ENCODE measurements around the gene CRELD2.

CRELD2 gene

DNA sequence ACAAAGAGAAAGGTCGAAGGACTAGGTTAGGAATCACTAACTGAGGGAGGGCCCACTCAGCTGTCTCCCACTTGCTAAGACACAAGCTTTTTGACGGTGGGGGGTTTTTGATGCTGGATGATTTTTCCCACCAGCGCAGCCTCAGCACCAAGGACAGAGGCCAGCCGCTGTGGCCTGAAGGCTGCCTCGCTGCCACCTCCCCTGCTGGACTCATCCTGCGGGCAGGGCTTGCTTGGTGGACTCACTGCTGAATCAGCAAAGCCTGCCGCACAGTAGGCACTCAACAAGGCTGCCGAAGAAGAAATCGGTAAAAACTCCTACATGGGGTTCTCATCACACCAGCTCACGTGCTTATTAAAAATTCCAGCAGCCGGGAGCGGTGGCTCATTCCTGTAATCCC is 2.8 kb upstream of the CRELD2 start:
- H4K20me1 ChIP-seq (ENCODE audit: insufficient read depth, low read length): no peaks in the 10 kb centered on the region
- TF ChIP-seq CTCF (IDR thresholded peaks at IDR 0.05; ENCODE audit: low read length) (no peak), EZH2 (IDR thresholded peaks at IDR 0.05; ENCODE audit: borderline replicate concordance, low read length) (no peak)
- H3K27me3 ChIP-seq (ENCODE audit: insufficient read depth, low read length): no peaks in the 10 kb centered on the region
- H3K27ac ChIP-seq (ENCODE audit: low read depth, low read length, poor library complexity, severe bottlenecking): no peak overlapping the region
- peaks cover 30% of the 10 kb centered on the region; the same call in 1 of the 2 replicates for H3K36me3 ChIP-seq (ENCODE audit: insufficient read depth, low read length)
- H3K4me2 ChIP-seq (ENCODE audit: low read length): no peak overlapping the region
- H3K9me3 ChIP-seq (ENCODE audit: low read length): no peaks in the 10 kb centered on the region
- no peak overlapping the region for H3K9ac ChIP-seq (ENCODE audit: low read length)
- peaks cover 29% of the 10 kb centered on the region for H3K4me1 ChIP-seq (ENCODE audit: insufficient read depth, low read length, severe bottlenecking)
- H3K4me3 ChIP-seq (ENCODE audit: low read depth, low read length, poor library complexity, severe bottlenecking): no peak overlapping the region
- H3K79me2 ChIP-seq (ENCODE audit: insufficient read depth, low read length): peaks cover 3% of the 10 kb centered on the region; the same call in 1 of the 2 replicates
- no peak overlapping the region for H2AFZ ChIP-seq (ENCODE audit: low read length)
- H3K9me2 ChIP-seq (ENCODE audit: low read depth, low read length): no peaks in the 10 kb centered on the region
- no peaks in the 10 kb centered on the region for H3F3A ChIP-seq (ENCODE audit: insufficient read depth, low read length)

- no peak for TF ChIP-seq EZH2 (IDR thresholded peaks at IDR 0.05; ENCODE audit: borderline replicate concordance, low read length)
- TF ChIP-seq CTCF (IDR thresholded peaks at IDR 0.05; ENCODE audit: low read length): no peak
- peak overlapping the region; percentile 88 for H3K4me2 ChIP-seq (ENCODE audit: low read length)
- peak overlapping the region; percentile 92 for H3K4me3 ChIP-seq (ENCODE audit: low read depth, low read length, poor library complexity, severe bottlenecking)
- no peaks in the 10 kb centered on the region for H3F3A ChIP-seq (ENCODE audit: insufficient read depth, low read length)
- no peaks in the 10 kb centered on the region for H3K9me2 ChIP-seq (ENCODE audit: low read depth, low read length)
- H2AFZ ChIP-seq (ENCODE audit: low read length): no peak overlapping the region
- no peaks in the 10 kb centered on the region for H4K20me1 ChIP-seq (ENCODE audit: insufficient read depth, low read length)
- no peaks in the 10 kb centered on the region for H3K9me3 ChIP-seq (ENCODE audit: low read length)
- H3K36me3 ChIP-seq (ENCODE audit: insufficient read depth, low read length): peaks cover 38% of the 10 kb centered on the region; the same call in 1 of the 2 replicates
- H3K27ac ChIP-seq (ENCODE audit: low read depth, low read length, poor library complexity, severe bottlenecking): peak overlapping the region; percentile 45
- peaks cover 39% of the 10 kb centered on the region for H3K4me1 ChIP-seq (ENCODE audit: insufficient read depth, low read length, severe bottlenecking)
- no peaks in the 10 kb centered on the region for H3K27me3 ChIP-seq (ENCODE audit: insufficient read depth, low read length)
- H3K79me2 ChIP-seq (ENCODE audit: insufficient read depth, low read length): peaks cover 3% of the 10 kb centered on the region; the same call in 1 of the 2 replicates
- peak overlapping the region; percentile 77; the same call in 1 of the 2 replicates for H3K9ac ChIP-seq (ENCODE audit: low read length)
Measured at GRCh38 chr22:49916831-49917230, 1.6 kb upstream of the CRELD2 start.

DNA sequence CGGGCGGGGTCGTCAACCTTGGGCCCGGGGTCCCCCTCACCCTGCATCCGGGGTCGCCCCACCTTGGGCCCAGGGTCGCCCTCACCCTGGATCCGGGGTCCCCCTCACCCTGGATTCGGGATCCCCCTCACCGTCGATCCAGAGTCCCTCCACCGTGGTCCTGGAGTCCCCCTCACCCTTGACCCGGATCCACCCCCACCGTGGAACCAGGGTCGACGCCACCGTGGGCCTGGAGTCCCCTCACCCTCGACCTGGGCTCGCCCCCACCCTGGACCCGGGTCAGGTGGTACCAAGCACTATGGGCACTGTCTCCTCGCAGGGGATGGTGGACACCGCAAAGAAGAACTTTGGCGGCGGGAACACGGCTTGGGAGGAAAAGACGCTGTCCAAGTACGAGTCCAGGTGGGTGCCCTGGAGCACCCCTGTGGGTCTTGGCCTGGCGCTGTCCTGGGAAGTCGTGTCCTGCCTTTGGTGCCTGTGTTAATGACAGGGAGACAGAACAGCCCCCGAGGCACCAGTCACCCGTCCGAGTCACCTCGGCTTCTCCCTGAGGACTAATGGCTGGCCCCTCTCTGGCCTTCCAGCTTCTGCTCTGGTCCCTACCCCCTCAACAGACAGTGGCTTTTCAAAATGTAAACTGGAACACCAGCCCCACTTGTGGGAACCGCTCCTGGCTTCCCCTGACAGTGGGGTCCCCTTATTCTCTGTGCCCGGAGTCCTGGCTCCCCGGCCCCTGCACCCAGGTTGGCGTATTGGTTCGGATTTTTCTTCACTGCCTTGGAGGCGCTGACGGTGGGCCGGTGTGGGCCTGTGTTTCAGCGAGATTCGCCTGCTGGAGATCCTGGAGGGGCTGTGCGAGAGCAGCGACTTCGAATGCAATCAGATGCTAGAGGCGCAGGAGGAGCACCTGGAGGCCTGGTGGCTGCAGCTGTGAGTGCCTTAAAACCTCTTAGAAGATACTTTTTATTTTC is 762 bp downstream of the CRELD2 start:
- peak overlapping the region; percentile 99 for H3K4me2 ChIP-seq (ENCODE audit: low read length)
- peaks cover 3% of the 10 kb centered on the region; the same call in 1 of the 2 replicates for H3K79me2 ChIP-seq (ENCODE audit: insufficient read depth, low read length)
- no peaks in the 10 kb centered on the region for H3K27me3 ChIP-seq (ENCODE audit: insufficient read depth, low read length)
- H3K9me3 ChIP-seq (ENCODE audit: low read length): no peaks in the 10 kb centered on the region
- H3K4me3 ChIP-seq (ENCODE audit: low read depth, low read length, poor library complexity, severe bottlenecking): peak overlapping the region; percentile 92
- H3K9me2 ChIP-seq (ENCODE audit: low read depth, low read length): no peaks in the 10 kb centered on the region
- H3K4me1 ChIP-seq (ENCODE audit: insufficient read depth, low read length, severe bottlenecking): peaks cover 62% of the 10 kb centered on the region
- peaks cover 23% of the 10 kb centered on the region; the same call in 1 of the 2 replicates for H3K36me3 ChIP-seq (ENCODE audit: insufficient read depth, low read length)
- H3F3A ChIP-seq (ENCODE audit: insufficient read depth, low read length): no peaks in the 10 kb centered on the region
- H3K9ac ChIP-seq (ENCODE audit: low read length): peak overlapping the region; percentile 90
- no peaks in the 10 kb centered on the region for H4K20me1 ChIP-seq (ENCODE audit: insufficient read depth, low read length)
- H2AFZ ChIP-seq (ENCODE audit: low read length): no peak overlapping the region
- H3K27ac ChIP-seq (ENCODE audit: low read depth, low read length, poor library complexity, severe bottlenecking): peak overlapping the region; percentile 38
- TF ChIP-seq EZH2 (IDR thresholded peaks at IDR 0.05; ENCODE audit: borderline replicate concordance, low read length) (no peak), CTCF (IDR thresholded peaks at IDR 0.05; ENCODE audit: low read length) (no peak)

Data from OCI-LY1 (cell line).